A673 (cell line): ENCODE results near the gene CARMIL1. TPM values are rescaled to one million over a fixed set of nuclear protein-coding genes. Genes with fewer than 3 reads are reported as not detected.

Experiments used
- BruUV-seq: library from RNA; stranded (reverse); fragments of 400-500 nt; replicated peaks from 2 replicates; lab custom pipeline; 2021; lab: Mats Ljungman, UMichigan
- CTCF ChIA-PET: fragments of 300-600 bp; sonication (Branson Sonifier 250); formaldehyde crosslinking; loops from one replicate; lab custom pipeline; 2022; ENCODE audit warnings: antibody characterized with exemption; lab: Charles Lee
- POLR2A ChIA-PET: fragments of 300-600 bp; sonication (Branson Sonifier 250); formaldehyde crosslinking; loops from one replicate; lab custom pipeline; 2022; ENCODE audit warnings: antibody characterized with exemption; ENCODE audit not compliant: low non-redundant PET; lab: Charles Lee
- DNase-seq: peaks from one replicate; pipeline ENCODE4 v3.0.0-alpha.2; 2015; ENCODE audit warnings: low spot score
- H3K27ac ChIP-seq: fragments of 200-600 bp; sonication (generic); 2 replicates; pipeline ENCODE4 v1.5.1; 2016; ENCODE audit warnings: mixed run types, low read depth, mild to moderate bottlenecking, mixed read lengths, antibody characterized with exemption, low read length; ENCODE audit not compliant: poor library complexity, severe bottlenecking
- H3K27me3 ChIP-seq: fragments of 200-600 bp; sonication (generic); replicated peaks from 2 replicates; pipeline ENCODE4 v1.6.1; 2017; ENCODE audit warnings: mixed run types, low read depth, mild to moderate bottlenecking, mixed read lengths, antibody characterized with exemption, low read length; ENCODE audit not compliant: insufficient read depth, poor library complexity
- H3K36me3 ChIP-seq: fragments of 200-600 bp; sonication (generic); 2 replicates; pipeline ENCODE4 v1.6.1; 2016; ENCODE audit warnings: mixed run types, mild to moderate bottlenecking, mixed read lengths, antibody characterized with exemption, low read length; ENCODE audit not compliant: insufficient read depth, poor library complexity, severe bottlenecking
- H3K4me1 ChIP-seq: fragments of 200-600 bp; sonication (generic); 2 replicates; pipeline ENCODE4 v1.6.1; 2017; ENCODE audit warnings: mixed run types, mild to moderate bottlenecking, mixed read lengths, antibody characterized with exemption, low read length; ENCODE audit not compliant: insufficient read depth, poor library complexity, severe bottlenecking
- H3K4me3 ChIP-seq: fragments of 200-600 bp; sonication (generic); 2 replicates; pipeline ENCODE4 v1.5.1; 2016; ENCODE audit warnings: low read depth, mixed run types, mild to moderate bottlenecking, mixed read lengths, low read length; ENCODE audit not compliant: poor library complexity, severe bottlenecking
- H3K9me3 ChIP-seq: fragments of 200-600 bp; sonication (generic); 2 replicates; pipeline ENCODE4 v1.6.1; 2016; ENCODE audit warnings: mixed run types, low read depth, mild to moderate bottlenecking, mixed read lengths, antibody characterized with exemption, low read length; ENCODE audit not compliant: poor library complexity, severe bottlenecking
- EZH2 ChIP-seq: fragments of 200-600 bp; sonication (generic); IDR thresholded peaks from 2 replicates; pipeline ENCODE4 v1.6.1; 2017; ENCODE audit warnings: borderline replicate concordance, low read depth, mild to moderate bottlenecking, mixed read lengths, antibody characterized with exemption, low read length; ENCODE audit not compliant: poor library complexity, severe bottlenecking
- intact Hi-C: fragments of 100-400 bp; cut with micrococcal nuclease; formaldehyde crosslinking; loops from one replicate; pipeline ENCODE4 v1.10.0; 2022; ENCODE audit not compliant: unreplicated experiment
- total RNA-seq: library from RNA; stranded (reverse); gene quantifications from 2 replicates; pipeline ENCODE4 v1.2.3, GENCODE V29; 2021
- TF ChIP-seq, protein P1 (sequence below): fragments of 300-800, 200-600 bp; sonication (generic); conservative IDR thresholded peaks from 2 replicates; pipeline ENCODE4 v1.5.1; 2017; ENCODE audit warnings: low read depth, mild to moderate bottlenecking, antibody characterized with exemption, low read length, moderate library complexity, mixed read lengths

The CARMIL1 gene
- total RNA-seq, 1 experiment from 2014 or later: 7.2 TPM

DNA sequence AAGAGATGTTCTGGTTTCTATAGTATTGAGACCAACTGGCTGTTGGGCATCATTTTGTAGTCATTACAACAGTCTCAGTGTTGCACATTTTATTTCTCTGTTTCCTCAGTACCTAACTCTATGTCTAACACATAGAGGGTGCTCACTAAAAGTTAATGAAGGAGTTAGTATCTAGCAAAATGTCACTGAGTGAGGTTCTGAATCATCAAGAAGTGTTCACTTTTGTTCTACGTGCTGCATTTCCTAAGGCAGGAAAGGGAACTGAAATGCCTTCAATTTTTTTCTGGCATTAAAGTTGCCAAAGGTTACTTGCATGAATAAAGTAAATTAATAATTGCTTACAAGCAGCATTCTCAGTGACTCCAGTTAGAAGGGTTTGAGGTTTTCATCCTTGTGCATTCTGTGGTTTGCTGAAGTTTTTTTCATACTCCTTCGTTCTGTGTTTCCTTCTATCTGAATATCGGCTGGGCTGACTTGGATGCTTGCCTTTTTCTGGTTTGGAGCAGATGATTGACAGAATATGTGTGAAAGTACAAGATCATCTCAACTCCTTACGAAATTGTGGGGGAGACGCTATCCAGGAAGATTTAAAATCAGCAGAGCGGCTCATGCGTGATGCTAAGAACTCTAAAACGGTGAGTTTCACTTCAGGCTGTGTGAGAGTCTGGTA is 258.3 kb downstream of the CARMIL1 start:
- TF ChIP-seq, protein P1, sequence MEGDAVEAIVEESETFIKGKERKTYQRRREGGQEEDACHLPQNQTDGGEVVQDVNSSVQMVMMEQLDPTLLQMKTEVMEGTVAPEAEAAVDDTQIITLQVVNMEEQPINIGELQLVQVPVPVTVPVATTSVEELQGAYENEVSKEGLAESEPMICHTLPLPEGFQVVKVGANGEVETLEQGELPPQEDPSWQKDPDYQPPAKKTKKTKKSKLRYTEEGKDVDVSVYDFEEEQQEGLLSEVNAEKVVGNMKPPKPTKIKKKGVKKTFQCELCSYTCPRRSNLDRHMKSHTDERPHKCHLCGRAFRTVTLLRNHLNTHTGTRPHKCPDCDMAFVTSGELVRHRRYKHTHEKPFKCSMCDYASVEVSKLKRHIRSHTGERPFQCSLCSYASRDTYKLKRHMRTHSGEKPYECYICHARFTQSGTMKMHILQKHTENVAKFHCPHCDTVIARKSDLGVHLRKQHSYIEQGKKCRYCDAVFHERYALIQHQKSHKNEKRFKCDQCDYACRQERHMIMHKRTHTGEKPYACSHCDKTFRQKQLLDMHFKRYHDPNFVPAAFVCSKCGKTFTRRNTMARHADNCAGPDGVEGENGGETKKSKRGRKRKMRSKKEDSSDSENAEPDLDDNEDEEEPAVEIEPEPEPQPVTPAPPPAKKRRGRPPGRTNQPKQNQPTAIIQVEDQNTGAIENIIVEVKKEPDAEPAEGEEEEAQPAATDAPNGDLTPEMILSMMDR: no peak
- TF ChIP-seq EZH2: no peak
- Histone ChIP-seq H3K36me3 (no peaks in the 10 kb centered on the region), H3K27ac (no peak overlapping the region), H3K4me3 (no peak overlapping the region), H3K9me3 (no peaks in the 10 kb centered on the region), H3K27me3 (no peaks in the 10 kb centered on the region), H3K4me1 (no peaks in the 10 kb centered on the region)
- CTCF ChIA-PET: no interaction called here
- no TSS peak for BruUV-seq
- POLR2A ChIA-PET: no interaction called here
- no peak for DNase-seq
- intact Hi-C loops: no loop called here

DNA sequence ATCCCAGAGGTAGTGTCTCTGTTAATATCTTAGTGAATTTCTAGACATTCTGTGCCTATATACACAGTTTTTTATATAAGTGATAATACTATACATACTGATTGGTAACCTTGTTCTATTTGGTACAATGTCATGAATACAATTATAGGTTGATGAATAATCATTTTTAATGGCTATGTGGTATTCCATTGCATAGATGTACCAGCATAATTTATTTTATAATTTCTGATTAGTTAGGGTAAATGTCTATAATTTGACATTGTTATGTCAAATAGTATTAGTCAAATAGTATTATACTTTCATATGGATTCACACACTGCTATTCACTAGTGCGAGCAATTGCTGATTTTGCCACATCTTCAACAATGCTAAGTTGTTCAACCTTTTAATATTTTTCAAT is 262.1 kb downstream of the CARMIL1 start:
- intact Hi-C loops: no loop called here
- BruUV-seq: no TSS peak
- Histone ChIP-seq H3K4me1 (no peaks in the 10 kb centered on the region), H3K27me3 (no peaks in the 10 kb centered on the region), H3K27ac (no peak overlapping the region), H3K36me3 (no peaks in the 10 kb centered on the region), H3K9me3 (no peaks in the 10 kb centered on the region), H3K4me3 (no peak overlapping the region)
- TF ChIP-seq EZH2: no peak
- TF ChIP-seq, protein P1: no peak
- POLR2A ChIA-PET: no interaction called here
- DNase-seq: no peak
- CTCF ChIA-PET: no interaction called here

DNA sequence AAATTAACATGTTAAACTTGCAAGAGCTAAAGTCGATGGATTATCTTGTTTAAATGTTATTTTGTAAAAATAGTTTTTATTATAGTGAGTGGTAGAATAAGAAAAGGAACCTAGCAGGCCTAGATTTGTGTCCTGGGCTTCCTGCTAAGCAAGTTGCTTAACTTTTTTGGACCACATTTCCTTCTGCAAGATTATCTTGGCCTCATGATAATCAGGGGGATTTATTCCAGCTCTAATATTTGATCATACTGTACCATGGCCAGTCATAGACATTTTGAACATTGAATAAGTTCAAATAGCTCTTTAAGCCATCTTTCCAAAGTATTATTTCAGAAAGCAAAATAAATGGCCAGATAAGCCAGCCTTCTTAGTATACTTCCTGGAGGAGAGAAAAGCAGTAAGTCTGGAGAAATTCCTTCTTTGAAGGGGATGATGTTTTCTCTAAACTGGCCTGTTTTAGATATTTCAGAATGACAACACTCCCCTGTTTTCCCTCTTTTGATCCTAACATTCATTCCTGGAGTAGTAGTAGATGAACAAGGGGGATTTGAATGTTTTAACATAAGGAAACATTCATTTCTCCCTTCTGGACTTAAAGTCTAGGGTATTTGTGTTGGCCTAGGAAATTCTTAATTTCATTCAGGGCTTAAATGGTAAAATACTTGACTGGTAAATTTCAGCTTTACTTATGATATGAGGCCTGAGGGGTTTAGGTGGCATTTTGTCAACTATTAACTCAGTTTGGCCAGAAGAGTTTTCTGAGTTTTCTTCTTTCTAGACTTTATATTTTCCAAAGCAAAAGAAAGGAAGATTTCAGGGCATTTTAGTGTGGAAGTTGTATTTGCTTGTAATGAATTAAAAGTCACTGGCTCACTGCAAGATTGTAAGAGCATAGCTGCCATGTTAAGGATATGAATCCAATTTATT is 264.1 kb downstream of the CARMIL1 start:
- Histone ChIP-seq H3K36me3 (no peaks in the 10 kb centered on the region), H3K4me1 (no peaks in the 10 kb centered on the region), H3K4me3 (no peak overlapping the region), H3K27ac (no peak overlapping the region), H3K9me3 (no peaks in the 10 kb centered on the region), H3K27me3 (no peaks in the 10 kb centered on the region)
- ChIA-PET POLR2A (no interaction called here), CTCF (no interaction called here)
- intact Hi-C loops: no loop called here
- TF ChIP-seq EZH2: no peak
- TF ChIP-seq, protein P1: no peak
- BruUV-seq: no TSS peak
- no peak for DNase-seq
